HG03039 (cell line): Measurements from ENCODE around the gene ATXN1L.
"Not testable (repeated sequence)": the region's sequence is repeated elsewhere in the genome, so short reads cannot be mapped to it uniquely, and the experiment has no call there.

Source experiments
- ATAC-seq: cut with Tn5 transposase; IDR thresholded peaks from one replicate; pipeline ENCODE4 v1.9.1; 2021; ENCODE audit warnings: mild to moderate bottlenecking, moderate library complexity; ENCODE audit not compliant: unreplicated experiment

The ATXN1L gene

GRCh38 chr16:71845639-71846430 is at the start of gene ATXN1L:
Gene ATXN1L (plus strand): TSS chr16:71845976. CDS start chr16:71849741, 3,765 bp downstream.
- peak; percentile 65 for ATAC-seq

GRCh38 chr16:71796501-71797097 is 49.2 kb upstream of the ATXN1L start:
- ATAC-seq = no peak

- ATAC-seq = no peak
Observed at GRCh38 chr16:71803305-71803690, 42.5 kb upstream of the ATXN1L start.

GRCh38 chr16:71807905-71808592 is 37.7 kb upstream of the ATXN1L start:
- peak; percentile 31 for ATAC-seq

GRCh38 chr16:71808593-71809459 is 37.0 kb upstream of the ATXN1L start, which contains the start of gene AP1G1:
Gene AP1G1 (minus strand): TSS chr16:71808834. CDS start chr16:71789479, 19,355 bp downstream.
- ATAC-seq = peak; percentile 76

GRCh38 chr16:71810155-71810530 is 35.6 kb upstream of the ATXN1L start:
- not testable (repeated sequence) for ATAC-seq

GRCh38 chr16:71811261-71811803 is 34.4 kb upstream of the ATXN1L start:
- no peak for ATAC-seq

- ATAC-seq = not testable (repeated sequence)
Observed at GRCh38 chr16:71817155-71817500, 28.6 kb upstream of the ATXN1L start.

- no peak for ATAC-seq
Observed at GRCh38 chr16:71826533-71827017, 19.2 kb upstream of the ATXN1L start.

GRCh38 chr16:71830359-71830758 is 15.4 kb upstream of the ATXN1L start:
- no peak for ATAC-seq

- ATAC-seq = not testable (repeated sequence)
Observed at GRCh38 chr16:71831698-71832097, 14.1 kb upstream of the ATXN1L start.

- not testable (repeated sequence) for ATAC-seq
Observed at GRCh38 chr16:71832112-71832511, 13.7 kb upstream of the ATXN1L start.

- no peak for ATAC-seq
Observed at GRCh38 chr16:71834291-71834690, 11.5 kb upstream of the ATXN1L start.

- ATAC-seq = no peak
Observed at GRCh38 chr16:71837150-71837549, 8.6 kb upstream of the ATXN1L start.

- ATAC-seq = no peak
Observed at GRCh38 chr16:71840052-71840451, 5.7 kb upstream of the ATXN1L start.

- no peak for ATAC-seq
Observed at GRCh38 chr16:71843572-71843971, 2.2 kb upstream of the ATXN1L start.

- no peak for ATAC-seq
Observed at GRCh38 chr16:71846431-71846830, 655 bp downstream of the ATXN1L start.

GRCh38 chr16:71847096-71847495 is 1.3 kb downstream of the ATXN1L start:
- ATAC-seq = no peak

- ATAC-seq = no peak
Observed at GRCh38 chr16:71848622-71849021, 2.8 kb downstream of the ATXN1L start.

GRCh38 chr16:71851746-71852145 is 6.0 kb downstream of the ATXN1L start:
- no peak for ATAC-seq
